Neural cell (in vitro differentiated cells): Measurements from ENCODE around the gene ZNF578. TPM values are rescaled to one million over a fixed set of nuclear protein-coding genes. Genes with fewer than 3 reads are reported as not detected.
"Not testable (repeated sequence)": the region's sequence is repeated elsewhere in the genome, so short reads cannot be mapped to it uniquely, and the experiment has no call there.

Source experiments
- H2AFZ ChIP-seq: fragments of 200-600, 300-800 bp; sonication (generic), shearing (Covaris generic); 2 replicates; pipeline ENCODE4 v1.6.0; 2014; ENCODE audit warnings: low read depth, mild to moderate bottlenecking, antibody characterized with exemption, low read length, moderate library complexity
- H3F3A ChIP-seq: fragments of 200-600 bp; shearing (Covaris generic); 2 replicates; pipeline ENCODE4 v1.6.1; 2016; ENCODE audit warnings: mild to moderate bottlenecking, moderate library complexity, mixed read lengths, antibody characterized with exemption, low read length; ENCODE audit not compliant: insufficient read depth, poor library complexity, severe bottlenecking
- H3K27ac ChIP-seq: fragments of 200-600, 300-800 bp; sonication (generic), shearing (Covaris generic); 2 replicates; pipeline ENCODE4 v1.5.1; 2014; ENCODE audit warnings: mild to moderate bottlenecking, low read length, moderate library complexity
- H3K27me3 ChIP-seq: fragments of 300-800, 200-600 bp; sonication (generic), shearing (Covaris generic); 2 replicates; pipeline ENCODE4 v1.6.0; 2014; ENCODE audit warnings: mild to moderate bottlenecking, low read depth, low read length, moderate library complexity; ENCODE audit not compliant: insufficient read depth
- H3K36me3 ChIP-seq: fragments of 300-800, 200-600 bp; sonication (generic), shearing (Covaris generic); 2 replicates; pipeline ENCODE4 v1.5.1; 2014; ENCODE audit warnings: mild to moderate bottlenecking, antibody characterized with exemption, low read length, moderate library complexity; ENCODE audit not compliant: insufficient read depth
- H3K4me2 ChIP-seq: fragments of 300-800, 200-600 bp; sonication (generic), shearing (Covaris generic); 2 replicates; pipeline ENCODE4 v1.6.0; 2014; ENCODE audit warnings: mild to moderate bottlenecking, low read length
- H3K4me3 ChIP-seq: fragments of 300-800, 200-600 bp; sonication (generic), shearing (Covaris generic); 2 replicates; pipeline ENCODE4 v1.5.1; 2014; ENCODE audit warnings: mild to moderate bottlenecking, low read length, moderate library complexity
- H3K79me2 ChIP-seq: fragments of 200-600 bp; shearing (Covaris generic); replicated peaks from 2 replicates; pipeline ENCODE4 v1.6.0; 2014; ENCODE audit warnings: mild to moderate bottlenecking, low read length, moderate library complexity; ENCODE audit not compliant: insufficient read depth
- H3K9ac ChIP-seq: fragments of 300-800, 200-600 bp; sonication (generic), shearing (Covaris generic); 2 replicates; pipeline ENCODE4 v1.6.1; 2016; ENCODE audit warnings: mild to moderate bottlenecking, low read length, mixed read lengths
- H3K9me2 ChIP-seq: fragments of 200-600 bp; shearing (Covaris generic); 2 replicates; pipeline ENCODE4 v1.6.1; 2016; ENCODE audit warnings: mild to moderate bottlenecking, low read length, mixed read lengths; ENCODE audit not compliant: insufficient read depth
- H3K9me3 ChIP-seq: fragments of 200-600, 300-800 bp; sonication (generic), shearing (Covaris generic); 2 replicates; pipeline ENCODE4 v1.6.1; 2016; ENCODE audit warnings: mild to moderate bottlenecking, mixed run types, low read length, moderate library complexity, mixed read lengths
- H4K20me1 ChIP-seq: fragments of 200-600 bp; shearing (Covaris generic); 2 replicates; pipeline ENCODE4 v1.6.1; 2016; ENCODE audit warnings: mild to moderate bottlenecking, mixed run types; ENCODE audit not compliant: insufficient read depth
- CTCF ChIP-seq: fragments of 450-650 bp; IDR thresholded peaks from 2 replicates; pipeline ENCODE4 v1.5.1; 2014; ENCODE audit warnings: antibody characterized with exemption, mild to moderate bottlenecking, moderate library complexity; ENCODE audit not compliant: poor library complexity, severe bottlenecking
- EP300 ChIP-seq: fragments of 450-650 bp; conservative IDR thresholded peaks from 2 replicates; pipeline ENCODE4 v1.6.1; 2014; ENCODE audit warnings: antibody characterized with exemption, mild to moderate bottlenecking, moderate library complexity; ENCODE audit not compliant: poor library complexity, severe bottlenecking
- EZH2 ChIP-seq: fragments of 200-600, 300-800 bp; shearing (Covaris generic), sonication (generic); IDR thresholded peaks from 2 replicates; pipeline ENCODE4 v1.6.1; 2014; ENCODE audit warnings: antibody characterized with exemption, low read length, borderline replicate concordance, mild to moderate bottlenecking; ENCODE audit not compliant: insufficient read depth, poor library complexity, severe bottlenecking
- MXI1 ChIP-seq: fragments of 450-650 bp; conservative IDR thresholded peaks from 2 replicates; pipeline ENCODE4 v1.6.1; 2014; ENCODE audit warnings: antibody characterized with exemption, mild to moderate bottlenecking; ENCODE audit not compliant: poor library complexity, severe bottlenecking
- POLR2AphosphoS5 ChIP-seq: IDR thresholded peaks from 2 replicates; pipeline ENCODE4 v1.6.1; 2012
- RAD21 ChIP-seq: fragments of 450-650 bp; conservative IDR thresholded peaks from 2 replicates; pipeline ENCODE4 v1.6.1; 2014; ENCODE audit warnings: antibody characterized with exemption, mild to moderate bottlenecking, moderate library complexity
- REST ChIP-seq: IDR thresholded peaks from 2 replicates; pipeline ENCODE4 v1.6.1; 2012; ENCODE audit warnings: borderline replicate concordance
- SMC3 ChIP-seq: fragments of 450-650 bp; conservative IDR thresholded peaks from 2 replicates; pipeline ENCODE4 v1.6.1; 2014; ENCODE audit warnings: antibody characterized with exemption, mild to moderate bottlenecking, moderate library complexity; ENCODE audit not compliant: poor library complexity
- TAF1 ChIP-seq: IDR thresholded peaks from 2 replicates; pipeline ENCODE4 v1.6.1; 2012; ENCODE audit warnings: low read depth
- polyA plus RNA-seq: library from polyadenylated mRNA; depleted of rRNA; stranded (reverse); fragments of >200 nt; gene quantifications from 2 replicates; pipeline ENCODE4 v1.2.3, GENCODE V29; 2014

The ZNF578 gene
- polyA plus RNA-seq, 1 donor from 2014 or later: 0.47 TPM

GRCh38 chr19:52557231-52557995 lies 104.1 kb downstream of the ZNF578 start:
- H3K9me2 ChIP-seq: no peaks in the 10 kb centered on the region
- TF ChIP-seq CTCF: no peak
- TF ChIP-seq EZH2: no peak
- no peak for TF ChIP-seq RAD21
- no peak for TF ChIP-seq REST
- TF ChIP-seq MXI1: no peak
- TF ChIP-seq POLR2AphosphoS5: no peak
- no peak for TF ChIP-seq SMC3
- TF ChIP-seq TAF1: no peak
- TF ChIP-seq EP300: no peak
- no peak overlapping the region for H3K27ac ChIP-seq
- H4K20me1 ChIP-seq: no peaks in the 10 kb centered on the region
- no peak overlapping the region for H3K9ac ChIP-seq
- H3K79me2 ChIP-seq: no peaks in the 10 kb centered on the region
- H3K27me3 ChIP-seq: no peaks in the 10 kb centered on the region
- H2AFZ ChIP-seq: no peak overlapping the region
- H3K4me3 ChIP-seq: no peak overlapping the region
- H3K4me2 ChIP-seq: no peak overlapping the region
- H3F3A ChIP-seq: no peaks in the 10 kb centered on the region
- H3K36me3 ChIP-seq: peaks cover 15% of the 10 kb centered on the region
- peaks cover 8% of the 10 kb centered on the region for H3K9me3 ChIP-seq

- not testable (repeated sequence) for H3K4me2 ChIP-seq, H3F3A ChIP-seq, H3K9ac ChIP-seq, H3K27me3 ChIP-seq, H3K27ac ChIP-seq, H3K9me3 ChIP-seq, H3K79me2 ChIP-seq, H4K20me1 ChIP-seq, H3K9me2 ChIP-seq, H3K4me3 ChIP-seq, H2AFZ ChIP-seq
- H3K36me3 ChIP-seq: peaks cover 13% of the 10 kb centered on the region
Observed at GRCh38 chr19:52558732-52559445, 105.5 kb downstream of the ZNF578 start.

GRCh38 chr19:52561611-52562010 lies 108.3 kb downstream of the ZNF578 start:
- not testable (repeated sequence) for H3K27ac ChIP-seq, H3K9ac ChIP-seq, H3K4me2 ChIP-seq, H2AFZ ChIP-seq, H3K27me3 ChIP-seq, H4K20me1 ChIP-seq, H3K36me3 ChIP-seq, H3K9me3 ChIP-seq, H3K79me2 ChIP-seq, H3K9me2 ChIP-seq, H3K4me3 ChIP-seq, H3F3A ChIP-seq

Other genes starting within 250 kb of the ZNF578 start
- gene ZNF766, start 184.0 kb upstream of the ZNF578 start, polyA plus RNA-seq: 21.8 and 24.2 TPM in 2 replicates
- 7.7 and 18.0 TPM in 2 replicates for gene ZNF480, start 156.4 kb upstream of the ZNF578 start, polyA plus RNA-seq
- gene ZNF610, start 117.3 kb upstream of the ZNF578 start, polyA plus RNA-seq: 23.1 and 28.3 TPM in 2 replicates
- 37.8 and 41.8 TPM in 2 replicates for gene ZNF880, start 83.6 kb upstream of the ZNF578 start, polyA plus RNA-seq
- 44.3 and 51.7 TPM in 2 replicates for gene ZNF528, start 55.7 kb upstream of the ZNF578 start, polyA plus RNA-seq
- 1.1 and 2.9 TPM in 2 replicates for gene ZNF534, start 24.4 kb upstream of the ZNF578 start, polyA plus RNA-seq
- 6.5 and 13.4 TPM in 2 replicates for gene ZNF808, start 74.1 kb downstream of the ZNF578 start, polyA plus RNA-seq
- gene ZNF701, start 116.7 kb downstream of the ZNF578 start, polyA plus RNA-seq: 8.0 and 8.1 TPM in 2 replicates
- gene ZNF83, start 184.8 kb downstream of the ZNF578 start, polyA plus RNA-seq: 69.3 and 100.0 TPM in 2 replicates